Neural crest cell (in vitro differentiated cells): ENCODE measurements around the gene LGALS7. TPM values are rescaled to one million over a fixed set of nuclear protein-coding genes. Genes with fewer than 3 reads are reported as not detected.
"Not testable (repeated sequence)": the region's sequence is repeated elsewhere in the genome, so short reads cannot be mapped to it uniquely, and the experiment has no call there.

ENCODE experiments used
- DNase-seq: peaks from one replicate; pipeline ENCODE4 v3.0.0; 2021; ENCODE audit warnings: low read depth, mixed read lengths, low spot score
- H3K27ac Mint-ChIP-seq: one replicate; pipeline ENCODE4 v1.8.0; 2021; ENCODE audit warnings: mild to moderate bottlenecking, mixed read lengths; ENCODE audit not compliant: unreplicated experiment
- H3K27me3 Mint-ChIP-seq: 2 replicates; pipeline ENCODE4 v1.8.0; 2021; ENCODE audit warnings: low read depth, mild to moderate bottlenecking, mixed read lengths
- H3K36me3 Mint-ChIP-seq: 2 replicates; pipeline ENCODE4 v1.8.0; 2021; ENCODE audit warnings: low read depth, mild to moderate bottlenecking, mixed read lengths
- H3K4me1 Mint-ChIP-seq: 2 replicates; pipeline ENCODE4 v1.8.0; 2021; ENCODE audit warnings: mixed read lengths
- H3K4me3 Mint-ChIP-seq: one replicate; pipeline ENCODE4 v1.8.0; 2021; ENCODE audit warnings: mild to moderate bottlenecking, mixed read lengths
- H3K9me3 Mint-ChIP-seq: 2 replicates; pipeline ENCODE4 v1.8.0; 2021; ENCODE audit warnings: mixed read lengths
- total RNA-seq: library from RNA; stranded (reverse); gene quantifications from 2 replicates; pipeline ENCODE4 v1.2.1, GENCODE V29; 2021
- TF ChIP-seq, protein P1 (sequence below): fragments of 200-600 bp; sonication (generic); conservative IDR thresholded peaks from 2 replicates; pipeline ENCODE4 v1.5.0; 2021; ENCODE audit warnings: antibody characterized with exemption, mild to moderate bottlenecking

The LGALS7 gene
- total RNA-seq, 1 donor from 2014 or later: not detected

DNA sequence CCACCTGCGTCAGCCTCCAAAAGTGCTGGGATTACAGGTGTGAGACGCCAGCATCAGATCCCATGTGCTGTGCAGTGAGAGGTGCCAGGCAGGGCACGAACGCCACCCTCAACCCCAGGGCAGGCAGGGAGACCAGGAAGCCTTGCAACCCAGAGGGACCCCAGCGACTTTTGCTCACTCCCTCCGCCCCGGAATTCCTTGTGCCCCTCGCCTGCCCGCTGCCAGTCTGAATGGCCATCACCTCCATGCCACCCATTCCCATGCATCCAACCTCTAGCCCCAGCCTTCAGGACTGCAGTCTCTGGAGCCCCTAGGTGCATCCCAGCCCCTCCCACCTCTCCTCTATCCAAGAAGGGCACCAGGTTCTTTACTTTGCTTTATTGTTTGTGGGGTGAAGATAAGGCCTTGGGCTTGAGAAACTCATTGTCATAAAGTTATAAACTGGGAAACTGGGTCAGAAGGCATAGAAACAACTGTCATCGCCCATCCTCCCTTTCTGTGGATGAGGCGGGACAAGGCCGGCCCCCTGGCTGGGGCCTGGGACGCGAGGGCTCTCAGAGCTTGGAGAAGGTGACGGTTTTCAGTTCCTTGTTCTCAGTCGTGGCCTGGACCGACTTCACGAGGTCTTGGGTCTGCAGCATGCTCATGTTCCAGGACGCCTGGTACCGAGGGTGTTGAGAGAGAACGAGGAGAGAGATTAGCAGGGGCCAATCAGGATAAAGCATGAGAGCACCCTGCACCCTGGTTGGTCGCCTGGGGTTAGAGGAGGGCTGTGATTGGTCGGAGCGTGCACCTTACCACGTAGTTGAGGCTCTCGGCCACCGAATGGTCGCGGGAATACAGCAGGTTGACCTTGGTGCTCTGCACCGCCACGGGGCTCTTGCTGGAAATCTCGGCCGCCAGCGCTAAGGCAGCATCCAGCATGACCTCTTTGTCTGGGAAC lies 42.0 kb upstream of the LGALS7 start:
- Mint-ChIP-seq H3K36me3 (peaks cover 4% of the 10 kb centered on the region), H3K27me3 (no peaks in the 10 kb centered on the region), H3K27ac (no peak overlapping the region), H3K9me3 (no peaks in the 10 kb centered on the region), H3K4me1 (peaks cover 10% of the 10 kb centered on the region), H3K4me3 (no peak overlapping the region)
- TF ChIP-seq, protein P1, sequence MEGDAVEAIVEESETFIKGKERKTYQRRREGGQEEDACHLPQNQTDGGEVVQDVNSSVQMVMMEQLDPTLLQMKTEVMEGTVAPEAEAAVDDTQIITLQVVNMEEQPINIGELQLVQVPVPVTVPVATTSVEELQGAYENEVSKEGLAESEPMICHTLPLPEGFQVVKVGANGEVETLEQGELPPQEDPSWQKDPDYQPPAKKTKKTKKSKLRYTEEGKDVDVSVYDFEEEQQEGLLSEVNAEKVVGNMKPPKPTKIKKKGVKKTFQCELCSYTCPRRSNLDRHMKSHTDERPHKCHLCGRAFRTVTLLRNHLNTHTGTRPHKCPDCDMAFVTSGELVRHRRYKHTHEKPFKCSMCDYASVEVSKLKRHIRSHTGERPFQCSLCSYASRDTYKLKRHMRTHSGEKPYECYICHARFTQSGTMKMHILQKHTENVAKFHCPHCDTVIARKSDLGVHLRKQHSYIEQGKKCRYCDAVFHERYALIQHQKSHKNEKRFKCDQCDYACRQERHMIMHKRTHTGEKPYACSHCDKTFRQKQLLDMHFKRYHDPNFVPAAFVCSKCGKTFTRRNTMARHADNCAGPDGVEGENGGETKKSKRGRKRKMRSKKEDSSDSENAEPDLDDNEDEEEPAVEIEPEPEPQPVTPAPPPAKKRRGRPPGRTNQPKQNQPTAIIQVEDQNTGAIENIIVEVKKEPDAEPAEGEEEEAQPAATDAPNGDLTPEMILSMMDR: no peak
- no peak for DNase-seq

DNA sequence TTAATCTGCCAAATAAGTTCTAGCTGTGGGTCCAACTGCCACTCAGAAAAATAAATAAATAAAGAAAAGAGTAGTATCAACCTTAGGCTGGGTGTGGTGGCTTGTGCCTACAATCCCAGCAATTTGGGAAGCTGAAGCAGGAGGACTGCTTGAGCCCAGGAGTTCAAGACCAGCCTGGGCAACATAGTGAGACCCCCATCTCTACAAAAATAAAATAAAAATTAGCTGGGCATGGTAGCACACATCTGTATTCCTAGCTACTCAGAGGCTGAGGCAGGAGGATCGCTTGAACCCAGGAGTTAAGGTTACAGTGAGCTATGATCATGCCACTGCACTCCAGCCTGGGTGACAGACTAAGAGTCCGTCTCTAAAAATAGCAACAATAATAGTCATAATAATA lies 40.6 kb upstream of the LGALS7 start:
- H3K27me3 Mint-ChIP-seq, H3K9me3 Mint-ChIP-seq, H3K4me3 Mint-ChIP-seq, H3K4me1 Mint-ChIP-seq, DNase-seq, H3K27ac Mint-ChIP-seq, H3K36me3 Mint-ChIP-seq: not testable (repeated sequence)

DNA sequence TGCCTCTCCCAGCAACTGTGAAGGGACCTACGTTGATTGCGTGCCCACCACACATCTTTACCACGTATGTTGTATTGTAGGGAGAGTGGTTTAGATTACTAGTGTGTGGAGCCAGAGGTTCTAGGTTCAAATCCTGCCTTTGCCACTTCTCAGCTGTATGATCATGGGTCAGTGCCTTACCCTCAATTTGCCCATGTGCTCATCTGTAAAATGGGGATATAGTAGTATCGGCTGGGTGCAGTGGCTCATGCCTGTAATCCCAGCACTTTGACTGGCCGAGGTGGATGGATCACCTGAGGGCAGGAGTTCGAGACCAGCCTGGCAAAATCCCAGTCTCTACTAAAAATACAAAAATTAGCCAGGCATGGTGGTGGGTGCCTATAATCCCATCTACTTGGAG lies 40.0 kb upstream of the LGALS7 start:
- Mint-ChIP-seq H3K27ac (no peak overlapping the region), H3K9me3 (no peaks in the 10 kb centered on the region), H3K36me3 (no peaks in the 10 kb centered on the region), H3K4me1 (no peaks in the 10 kb centered on the region), H3K4me3 (no peak overlapping the region), H3K27me3 (no peaks in the 10 kb centered on the region)
- TF ChIP-seq, protein P1: no peak
- no peak for DNase-seq

DNA sequence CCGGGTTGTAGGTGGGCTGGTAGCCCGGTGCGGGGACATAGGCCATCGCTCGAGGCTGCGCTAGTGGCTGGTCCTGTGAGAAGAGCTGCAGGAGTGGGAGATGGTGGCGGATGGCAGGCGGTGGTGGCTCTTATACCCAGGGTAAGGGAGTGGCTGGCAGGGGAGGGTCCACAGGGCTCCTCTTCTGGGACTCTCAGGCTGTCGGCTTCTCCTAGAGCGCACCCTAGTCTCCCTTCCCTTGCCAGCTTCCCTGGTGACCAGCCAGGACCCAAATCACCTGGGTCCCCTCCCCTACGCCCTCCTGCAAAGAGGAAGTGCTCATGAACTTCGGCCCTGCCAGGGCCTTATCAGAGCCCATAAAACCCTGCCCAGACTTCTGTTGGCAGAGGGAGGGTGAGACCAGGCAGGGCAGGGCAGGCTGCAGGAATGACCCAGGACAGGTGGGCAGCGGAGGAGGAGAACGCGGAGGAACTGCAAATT lies 39.6 kb upstream of the LGALS7 start, which contains the start of gene LGALS4:
LGALS4 (minus strand) TSS at position 105 of the 480 bp plus-strand sequence; CDS start at position 46, 59 bp downstream.
- Mint-ChIP-seq H3K27ac (peak within 1 kb of the TSS; percentile 35), H3K4me3 (no peak within 1 kb of the TSS), H3K27me3 (no peaks in the 10 kb centered on the region), H3K9me3 (no peaks in the 10 kb centered on the region), H3K4me1 (no peaks in the 10 kb centered on the region), H3K36me3 (no peaks in the 10 kb centered on the region)
- TF ChIP-seq, protein P1: no peak
- no peak for DNase-seq

- H3K4me1 Mint-ChIP-seq: no peaks in the 10 kb centered on the region
- H3K4me3 Mint-ChIP-seq: no peak overlapping the region
- no peaks in the 10 kb centered on the region for H3K9me3 Mint-ChIP-seq
- H3K27ac Mint-ChIP-seq: peak overlapping the region; percentile 35
- no peak for DNase-seq
- H3K27me3 Mint-ChIP-seq: no peaks in the 10 kb centered on the region
- TF ChIP-seq, protein P1: no peak
- no peaks in the 10 kb centered on the region for H3K36me3 Mint-ChIP-seq
Observed at GRCh38 chr19:38812009-38812840, 38.9 kb upstream of the LGALS7 start.
